Tibial nerve (tissue), 4 donors: ENCODE data around the gene PLEKHM2. TPM values are rescaled to one million over a fixed set of nuclear protein-coding genes. Genes with fewer than 3 reads are reported as not detected.

Experiments
- DNase-seq, 2 donors: peaks; one replicate each; pipeline ENCODE4 v3.0.0-alpha.2; 2019; ENCODE audit warnings: low spot score in 2 of 2
- H3K27ac ChIP-seq, 4 donors: fragments of 200-600 bp; sonication (generic) in 3 of 4; one replicate each; pipeline ENCODE4 v1.5.1; 2017 to 2019; ENCODE audit warnings: mild to moderate bottlenecking in 1 of 4
- H3K27me3 ChIP-seq, 2 donors: fragments of 200-600 bp; sonication (generic) in 1 of 2; one replicate each; pipeline versions ENCODE4 v1.5.1 to v1.6.0; 2017 to 2019
- H3K36me3 ChIP-seq, 3 donors: fragments of 200-600 bp; sonication (generic); one replicate each; pipeline ENCODE4 v1.5.1; 2018 to 2019
- H3K4me1 ChIP-seq, 4 donors: fragments of 200-600 bp; sonication (generic) in 3 of 4; one replicate each; pipeline ENCODE4 v1.5.1; 2017 to 2019
- H3K4me3 ChIP-seq, 4 donors: fragments of 200-600 bp; sonication (generic) in 3 of 4; one replicate each; pipeline ENCODE4 v1.5.1; 2017 to 2019; ENCODE audit warnings: mild to moderate bottlenecking in 1 of 4, moderate library complexity in 1 of 4
- H3K9me3 ChIP-seq, 4 donors: fragments of 200-600 bp; sonication (generic) in 3 of 4; one replicate each; pipeline ENCODE4 v1.5.1; 2017 to 2019
- EP300 ChIP-seq, 2 donors: sonication (generic); formaldehyde crosslinking; IDR thresholded peaks; one replicate each; pipeline ENCODE4 v1.6.1; 2017; ENCODE audit warnings: antibody characterized with exemption in 2 of 2, mild to moderate bottlenecking in 1 of 2
- POLR2A ChIP-seq, 2 donors: fragments of 450-650 bp; IDR thresholded peaks; one replicate each; pipeline ENCODE4 v1.6.1; 2017; ENCODE audit warnings: antibody characterized with exemption in 2 of 2, mild to moderate bottlenecking in 2 of 2, moderate library complexity in 2 of 2
- WGBS, 2 donors: methylation state at CpG; one replicate each; pipeline ENCODE4 v1.1.5; 2018; 5-methylcytosine and 5-hydroxymethylcytosine counted together
- total RNA-seq, 4 donors: library from RNA; depleted of rRNA; stranded (reverse); fragments of >200 nt; gene quantifications; one replicate each; pipeline ENCODE4 v1.1.0, GENCODE V29; 2016
- TF ChIP-seq, protein P1 (sequence below), 5 experiments: fragments of 200-600 bp in 3 of 5; fragments of 450-650 bp in 2 of 5; sonication (generic) in 3 of 5; IDR thresholded peaks; one replicate each; pipeline ENCODE4 v1.5.1; 2016 to 2019; ENCODE audit warnings: antibody characterized with exemption in 5 of 5, mild to moderate bottlenecking in 3 of 5, moderate library complexity in 2 of 5

Gene PLEKHM2
- total RNA-seq, 4 donors from 2014 or later = 54.0 to 80.4 (median 57.1) TPM

DNA sequence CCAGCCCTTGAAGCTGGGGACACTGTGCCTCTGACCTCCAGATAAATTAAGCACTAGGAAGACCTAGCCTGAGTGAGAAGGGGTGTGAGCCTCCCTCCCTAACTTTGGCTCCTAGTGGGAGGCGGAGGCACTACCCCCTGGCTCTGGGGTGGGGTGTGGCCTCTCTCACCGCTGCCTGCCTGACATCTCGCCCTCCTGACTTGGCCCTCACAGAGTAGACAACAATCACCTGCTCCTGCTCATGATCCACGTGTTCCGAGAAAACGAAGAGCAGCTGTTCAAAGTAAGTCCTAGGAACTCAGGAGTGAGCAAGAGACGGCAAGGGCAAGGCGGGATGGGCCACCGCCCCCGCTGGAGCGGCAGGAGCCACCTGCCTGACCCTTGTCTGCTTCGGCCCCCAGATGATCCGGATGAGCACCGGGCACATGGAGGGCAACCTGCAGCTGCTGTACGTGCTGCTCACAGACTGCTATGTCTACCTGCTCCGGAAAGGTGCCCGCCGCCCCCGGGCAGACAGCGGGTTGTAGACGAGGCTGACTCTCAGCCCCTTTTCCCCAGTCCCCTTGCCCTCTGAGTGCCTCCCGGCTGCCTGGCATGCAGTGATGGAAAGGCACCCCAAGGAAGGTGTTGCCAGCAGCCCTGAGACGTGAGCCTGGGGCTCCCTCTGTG lies 43.9 kb downstream of the PLEKHM2 start:
- TF ChIP-seq, protein P1, sequence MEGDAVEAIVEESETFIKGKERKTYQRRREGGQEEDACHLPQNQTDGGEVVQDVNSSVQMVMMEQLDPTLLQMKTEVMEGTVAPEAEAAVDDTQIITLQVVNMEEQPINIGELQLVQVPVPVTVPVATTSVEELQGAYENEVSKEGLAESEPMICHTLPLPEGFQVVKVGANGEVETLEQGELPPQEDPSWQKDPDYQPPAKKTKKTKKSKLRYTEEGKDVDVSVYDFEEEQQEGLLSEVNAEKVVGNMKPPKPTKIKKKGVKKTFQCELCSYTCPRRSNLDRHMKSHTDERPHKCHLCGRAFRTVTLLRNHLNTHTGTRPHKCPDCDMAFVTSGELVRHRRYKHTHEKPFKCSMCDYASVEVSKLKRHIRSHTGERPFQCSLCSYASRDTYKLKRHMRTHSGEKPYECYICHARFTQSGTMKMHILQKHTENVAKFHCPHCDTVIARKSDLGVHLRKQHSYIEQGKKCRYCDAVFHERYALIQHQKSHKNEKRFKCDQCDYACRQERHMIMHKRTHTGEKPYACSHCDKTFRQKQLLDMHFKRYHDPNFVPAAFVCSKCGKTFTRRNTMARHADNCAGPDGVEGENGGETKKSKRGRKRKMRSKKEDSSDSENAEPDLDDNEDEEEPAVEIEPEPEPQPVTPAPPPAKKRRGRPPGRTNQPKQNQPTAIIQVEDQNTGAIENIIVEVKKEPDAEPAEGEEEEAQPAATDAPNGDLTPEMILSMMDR (IDR thresholded peaks at IDR 0.05) = no peak
- TF ChIP-seq EP300 (IDR thresholded peaks at IDR 0.05) = no peak
- TF ChIP-seq POLR2A (IDR thresholded peaks at IDR 0.05) = no peak
- peaks cover 2 to 100% (median 55%) of the 10 kb centered on the region in 3 donors for H3K36me3 ChIP-seq
- no peaks in the 10 kb centered on the region for H3K9me3 ChIP-seq
- no peak overlapping the region for H3K4me3 ChIP-seq
- 93 to 94% methylated on average over 14 to 22 of the region's 23 CpGs for WGBS, 2 donors
- no peak for DNase-seq
- no peak overlapping the region for H3K27ac ChIP-seq
- H3K4me1 ChIP-seq = peaks cover 0 to 19% (median 0%) of the 10 kb centered on the region in 4 donors
- H3K27me3 ChIP-seq = no peaks in the 10 kb centered on the region

DNA sequence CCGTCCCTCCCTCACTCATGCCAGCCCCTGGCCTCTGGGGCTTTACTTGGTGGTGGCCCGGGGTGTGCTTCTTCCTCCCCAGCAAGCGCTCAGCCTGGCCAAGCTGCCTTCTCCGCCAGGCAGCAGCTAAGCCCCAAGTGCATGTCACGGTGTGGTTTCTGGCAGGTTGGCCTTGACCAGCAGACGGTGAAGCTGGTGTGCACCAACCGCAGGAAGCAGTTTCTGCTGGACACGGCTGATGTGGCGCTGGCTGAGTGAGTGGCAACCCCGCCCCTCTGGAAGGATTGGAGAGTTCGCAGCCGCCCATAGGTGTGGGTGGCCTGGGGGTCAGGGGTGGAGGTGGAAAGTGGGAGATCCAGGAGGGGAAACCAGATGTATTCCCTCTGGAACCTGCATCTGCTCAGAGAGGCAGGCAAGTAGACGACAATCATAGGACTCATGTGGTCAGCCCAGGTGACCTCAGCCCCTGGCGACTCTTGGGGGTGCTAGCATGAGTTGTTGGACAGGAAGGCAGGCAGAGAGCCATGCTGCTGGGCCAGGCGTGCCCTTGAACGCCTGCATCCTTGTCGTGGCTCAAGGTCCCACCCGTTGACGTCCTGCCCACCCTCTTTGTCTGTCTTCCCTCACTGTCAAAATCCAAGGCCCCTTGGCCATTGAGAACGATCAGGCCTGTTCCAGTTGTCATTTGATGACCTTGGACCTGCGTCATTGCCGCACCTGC lies 45.0 kb downstream of the PLEKHM2 start:
- Histone ChIP-seq H3K27ac (no peak overlapping the region), H3K4me3 (no peak overlapping the region), H3K36me3 (peaks cover 2 to 100% (median 65%) of the 10 kb centered on the region in 3 donors), H3K27me3 (no peaks in the 10 kb centered on the region), H3K9me3 (no peaks in the 10 kb centered on the region), H3K4me1 (peaks cover 0 to 18% (median 0%) of the 10 kb centered on the region in 4 donors)
- no peak for DNase-seq
- 89 to 92% methylated on average over 17 to 21 of the region's 22 CpGs for WGBS, 2 donors
- TF ChIP-seq EP300 (IDR thresholded peaks at IDR 0.05) = no peak
- no peak for TF ChIP-seq POLR2A (IDR thresholded peaks at IDR 0.05)
- TF ChIP-seq, protein P1 (IDR thresholded peaks at IDR 0.05) = no peak

DNA sequence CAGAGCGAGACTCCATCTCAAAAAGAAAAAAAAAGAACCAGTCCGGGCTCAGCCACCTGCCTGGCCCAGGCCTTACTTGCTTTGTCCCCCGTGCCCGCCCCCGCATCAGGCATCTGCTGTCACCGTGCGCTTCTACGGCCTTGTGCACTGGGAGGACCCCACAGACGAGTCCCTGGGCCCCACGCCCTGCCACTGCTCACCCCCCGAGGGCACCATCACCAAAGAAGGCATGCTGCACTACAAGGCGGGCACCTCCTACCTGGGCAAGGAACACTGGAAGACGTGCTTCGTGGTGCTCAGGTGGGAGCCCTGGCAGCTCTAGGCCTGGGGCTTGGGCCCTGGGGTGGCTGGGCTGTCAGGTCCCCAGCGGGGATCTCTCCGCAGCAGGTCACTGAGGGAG lies 46.3 kb downstream of the PLEKHM2 start:
- Histone ChIP-seq H3K4me3 (no peak overlapping the region), H3K27ac (no peak overlapping the region), H3K9me3 (no peaks in the 10 kb centered on the region), H3K36me3 (peaks cover 2 to 100% (median 66%) of the 10 kb centered on the region in 3 donors), H3K4me1 (peaks cover 0 to 20% (median 3%) of the 10 kb centered on the region in 4 donors), H3K27me3 (no peaks in the 10 kb centered on the region)
- TF ChIP-seq EP300 (IDR thresholded peaks at IDR 0.05) = no peak
- TF ChIP-seq, protein P1 (IDR thresholded peaks at IDR 0.05) = no peak
- no peak for TF ChIP-seq POLR2A (IDR thresholded peaks at IDR 0.05)
- WGBS, 2 donors = 89 to 95% methylated on average over 12 to 16 of the region's 16 CpGs
- DNase-seq = no peak

GRCh38 chr1:15730936-15731335 lies 46.8 kb downstream of the PLEKHM2 start:
- Histone ChIP-seq H3K9me3 (no peaks in the 10 kb centered on the region), H3K27ac (no peak overlapping the region), H3K27me3 (no peaks in the 10 kb centered on the region), H3K4me3 (no peak overlapping the region), H3K36me3 (peaks cover 2 to 100% (median 60%) of the 10 kb centered on the region in 3 donors), H3K4me1 (peaks cover 0 to 20% (median 6%) of the 10 kb centered on the region in 4 donors)
- TF ChIP-seq EP300 (IDR thresholded peaks at IDR 0.05) = no peak
- no peak for TF ChIP-seq POLR2A (IDR thresholded peaks at IDR 0.05)
- TF ChIP-seq, protein P1 (IDR thresholded peaks at IDR 0.05) = no peak
- DNase-seq = no peak
- 90 to 93% methylated on average over 11 to 15 of the region's 16 CpGs for WGBS, 2 donors
